Measurements from ENCODE around the gene CDC6.

DNA sequence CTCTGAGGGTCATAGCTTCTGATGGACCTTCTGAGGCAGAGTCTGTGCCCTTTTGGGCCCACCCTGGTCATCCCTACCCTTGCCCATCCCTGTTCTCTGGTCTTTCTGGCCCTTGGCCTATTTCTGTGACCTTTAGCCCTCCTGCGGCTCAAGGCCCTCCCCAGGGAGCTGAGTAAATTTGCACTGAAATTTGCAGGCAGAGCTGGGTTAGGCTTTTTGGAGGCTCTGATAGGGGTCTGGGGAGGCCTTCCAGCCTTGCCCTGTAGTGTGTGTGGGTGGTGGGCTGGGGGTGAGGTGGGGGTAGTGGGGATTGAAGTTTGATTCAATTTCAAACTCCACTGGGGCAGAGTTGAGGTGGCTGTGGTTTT is 39.1 kb downstream of the CDC6 start:
- TF ChIP-seq, protein P1, sequence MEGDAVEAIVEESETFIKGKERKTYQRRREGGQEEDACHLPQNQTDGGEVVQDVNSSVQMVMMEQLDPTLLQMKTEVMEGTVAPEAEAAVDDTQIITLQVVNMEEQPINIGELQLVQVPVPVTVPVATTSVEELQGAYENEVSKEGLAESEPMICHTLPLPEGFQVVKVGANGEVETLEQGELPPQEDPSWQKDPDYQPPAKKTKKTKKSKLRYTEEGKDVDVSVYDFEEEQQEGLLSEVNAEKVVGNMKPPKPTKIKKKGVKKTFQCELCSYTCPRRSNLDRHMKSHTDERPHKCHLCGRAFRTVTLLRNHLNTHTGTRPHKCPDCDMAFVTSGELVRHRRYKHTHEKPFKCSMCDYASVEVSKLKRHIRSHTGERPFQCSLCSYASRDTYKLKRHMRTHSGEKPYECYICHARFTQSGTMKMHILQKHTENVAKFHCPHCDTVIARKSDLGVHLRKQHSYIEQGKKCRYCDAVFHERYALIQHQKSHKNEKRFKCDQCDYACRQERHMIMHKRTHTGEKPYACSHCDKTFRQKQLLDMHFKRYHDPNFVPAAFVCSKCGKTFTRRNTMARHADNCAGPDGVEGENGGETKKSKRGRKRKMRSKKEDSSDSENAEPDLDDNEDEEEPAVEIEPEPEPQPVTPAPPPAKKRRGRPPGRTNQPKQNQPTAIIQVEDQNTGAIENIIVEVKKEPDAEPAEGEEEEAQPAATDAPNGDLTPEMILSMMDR (IDR thresholded peaks at IDR 0.05): no peak
- no peak for TF ChIP-seq POLR2A (IDR thresholded peaks at IDR 0.05)

All from breast epithelium (tissue), 3 donors.